ENCODE data around the gene ADPRHL1. TPM values are rescaled to one million over a fixed set of nuclear protein-coding genes. Genes with fewer than 3 reads are reported as not detected.
A peak's percentile ranks its signal among the peaks of the same experiment; 100 is the strongest.
"Not testable (repeated sequence)": the region's sequence is repeated elsewhere in the genome, so short reads cannot be mapped to it uniquely, and the experiment has no call there.

Gene ADPRHL1
- total RNA-seq, 1 donor = 5.1 TPM

- H4K20me1 ChIP-seq (ENCODE audit: insufficient read depth, low read length) = no peaks in the 10 kb centered on the region
- peak; percentile 9 for DNase-seq (ENCODE audit: insufficient read length, low spot score, missing footprints)
- peaks cover 3% of the 10 kb centered on the region for H3K27me3 ChIP-seq (ENCODE audit: insufficient read depth, low read length)
- no peak overlapping the region for H3K27ac ChIP-seq (ENCODE audit: low read depth, low read length)
- H3K79me2 ChIP-seq (ENCODE audit: insufficient read depth, low read length) = no peaks in the 10 kb centered on the region
- no peaks in the 10 kb centered on the region for H3K4me1 ChIP-seq (ENCODE audit: insufficient read depth, low read length)
- H2AFZ ChIP-seq (ENCODE audit: low read length) = no peak overlapping the region
- H3K9me3 ChIP-seq (ENCODE audit: low read depth, low read length) = peaks cover 2% of the 10 kb centered on the region
- TF ChIP-seq CTCF (IDR thresholded peaks at IDR 0.05; ENCODE audit: extremely low read depth, low read depth, low read length) = no peak
- H3K4me2 ChIP-seq (ENCODE audit: insufficient read depth, low read length) = no peak overlapping the region
- no peak overlapping the region for H3K4me3 ChIP-seq (ENCODE audit: insufficient read depth, low read length)
- H3K36me3 ChIP-seq (ENCODE audit: insufficient read depth, low read length) = no peaks in the 10 kb centered on the region
Observed at GRCh38 chr13:113378825-113379224, 74.5 kb downstream of the ADPRHL1 start.

- Histone ChIP-seq H3K27me3 (ENCODE audit: insufficient read depth, low read length) (peaks cover 3% of the 10 kb centered on the region), H3K4me1 (ENCODE audit: insufficient read depth, low read length) (no peaks in the 10 kb centered on the region), H2AFZ (ENCODE audit: low read length) (no peak overlapping the region), H3K27ac (ENCODE audit: low read depth, low read length) (no peak overlapping the region), H3K79me2 (ENCODE audit: insufficient read depth, low read length) (no peaks in the 10 kb centered on the region), H3K4me2 (ENCODE audit: insufficient read depth, low read length) (no peak overlapping the region), H4K20me1 (ENCODE audit: insufficient read depth, low read length) (no peaks in the 10 kb centered on the region), H3K4me3 (ENCODE audit: insufficient read depth, low read length) (no peak overlapping the region), H3K36me3 (ENCODE audit: insufficient read depth, low read length) (no peaks in the 10 kb centered on the region), H3K9me3 (ENCODE audit: low read depth, low read length) (no peaks in the 10 kb centered on the region)
- peak; percentile 82 for DNase-seq (ENCODE audit: insufficient read length, low spot score, missing footprints)
- TF ChIP-seq CTCF (IDR thresholded peaks at IDR 0.05; ENCODE audit: extremely low read depth, low read depth, low read length) = no peak
Observed at GRCh38 chr13:113374511-113375175, 78.6 kb downstream of the ADPRHL1 start.

GRCh38 chr13:113373811-113374485 is 79.3 kb downstream of the ADPRHL1 start:
- Histone ChIP-seq H3K9me3 (ENCODE audit: low read depth, low read length) (no peaks in the 10 kb centered on the region), H3K36me3 (ENCODE audit: insufficient read depth, low read length) (no peaks in the 10 kb centered on the region), H2AFZ (ENCODE audit: low read length) (no peak overlapping the region), H3K4me1 (ENCODE audit: insufficient read depth, low read length) (no peaks in the 10 kb centered on the region), H4K20me1 (ENCODE audit: insufficient read depth, low read length) (no peaks in the 10 kb centered on the region), H3K4me2 (ENCODE audit: insufficient read depth, low read length) (no peak overlapping the region), H3K4me3 (ENCODE audit: insufficient read depth, low read length) (no peak overlapping the region), H3K27ac (ENCODE audit: low read depth, low read length) (no peak overlapping the region), H3K79me2 (ENCODE audit: insufficient read depth, low read length) (no peaks in the 10 kb centered on the region), H3K27me3 (ENCODE audit: insufficient read depth, low read length) (peaks cover 3% of the 10 kb centered on the region)
- peak; percentile 61 for DNase-seq (ENCODE audit: insufficient read length, low spot score, missing footprints)
- no peak for TF ChIP-seq CTCF (IDR thresholded peaks at IDR 0.05; ENCODE audit: extremely low read depth, low read depth, low read length)

- not testable (repeated sequence) for H3K9me3 ChIP-seq (ENCODE audit: low read depth, low read length); H2AFZ ChIP-seq (ENCODE audit: low read length); H4K20me1 ChIP-seq (ENCODE audit: insufficient read depth, low read length); H3K27ac ChIP-seq (ENCODE audit: low read depth, low read length); H3K4me3 ChIP-seq (ENCODE audit: insufficient read depth, low read length); H3K4me1 ChIP-seq (ENCODE audit: insufficient read depth, low read length); H3K79me2 ChIP-seq (ENCODE audit: insufficient read depth, low read length); H3K4me2 ChIP-seq (ENCODE audit: insufficient read depth, low read length); DNase-seq (ENCODE audit: insufficient read length, low spot score, missing footprints); H3K27me3 ChIP-seq (ENCODE audit: insufficient read depth, low read length); H3K36me3 ChIP-seq (ENCODE audit: insufficient read depth, low read length)
Observed at GRCh38 chr13:113371701-113372100, 81.6 kb downstream of the ADPRHL1 start.

All from osteoblast (primary cell).